ENCODE results near the gene MOV10.
A peak's percentile ranks its signal among the peaks of the same experiment; 100 is the strongest.
"Not testable (repeated sequence)": the region's sequence is repeated elsewhere in the genome, so short reads cannot be mapped to it uniquely, and the experiment has no call there.

MOV10 gene

DNA sequence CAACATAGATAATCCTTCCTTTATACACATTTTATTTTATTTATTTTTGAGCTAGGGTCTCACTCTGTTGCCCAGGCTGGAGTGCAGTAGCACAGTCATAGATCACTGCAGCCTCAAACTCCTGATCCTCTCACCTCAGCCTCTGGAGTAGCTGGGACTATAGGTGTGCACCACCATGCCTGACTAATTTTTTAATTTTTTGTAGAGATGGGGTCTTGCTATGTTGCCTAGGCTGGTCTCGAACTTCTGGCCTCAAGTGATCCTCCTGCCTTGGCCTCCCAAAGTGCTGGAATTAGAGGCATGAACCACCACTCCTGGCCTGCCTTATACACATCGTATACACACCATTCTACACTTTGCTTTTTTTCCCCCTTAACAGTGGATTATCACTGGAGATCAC, 46.8 kb downstream of the MOV10 start:
- H3K36me3 ChIP-seq (ENCODE audit: insufficient read depth, low read length); H3K4me3 ChIP-seq (ENCODE audit: low read depth, low read length); H3K79me2 ChIP-seq (ENCODE audit: control insufficient read depth, insufficient read depth, low read length, unreplicated experiment); H3K27me3 ChIP-seq (ENCODE audit: insufficient read depth, low read length); H2AFZ ChIP-seq (ENCODE audit: low read length, unreplicated experiment); H3K4me1 ChIP-seq (ENCODE audit: control insufficient read depth, insufficient read depth, low read length, unreplicated experiment); H3K27ac ChIP-seq (ENCODE audit: low read depth, low read length): not testable (repeated sequence)

DNA sequence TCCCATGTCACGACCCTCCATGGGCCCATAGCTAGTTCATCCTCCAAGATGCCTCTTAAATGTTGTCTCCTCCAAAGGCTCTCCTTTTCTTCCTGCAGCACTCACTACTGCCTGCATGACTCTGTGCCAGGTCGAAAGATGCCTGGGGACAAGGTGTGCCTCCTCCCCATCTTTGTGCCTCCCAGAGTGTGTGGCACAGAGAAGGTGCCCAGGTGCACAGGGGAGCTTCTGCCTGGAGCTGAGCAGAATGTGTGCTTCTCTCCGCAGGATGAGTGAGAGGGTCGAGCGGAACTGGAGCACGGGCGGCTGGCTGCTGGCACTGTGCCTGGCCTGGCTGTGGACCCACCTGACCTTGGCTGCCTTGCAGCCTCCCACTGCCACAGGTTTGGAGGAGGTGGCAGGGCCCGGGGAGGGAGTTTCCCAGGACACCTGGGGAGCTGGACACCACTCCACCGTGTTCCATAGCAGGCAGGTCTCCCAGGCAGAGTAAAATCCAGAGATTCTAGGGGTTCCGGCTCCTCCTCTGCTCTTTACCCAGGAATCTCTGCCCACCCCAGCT, 47.6 kb downstream of the MOV10 start:
- Histone ChIP-seq H3K4me1 (ENCODE audit: control insufficient read depth, insufficient read depth, low read length, unreplicated experiment) (no peaks in the 10 kb centered on the region), H3K4me3 (ENCODE audit: low read depth, low read length) (no peak overlapping the region), H3K36me3 (ENCODE audit: insufficient read depth, low read length) (no peaks in the 10 kb centered on the region), H3K27me3 (ENCODE audit: insufficient read depth, low read length) (peaks cover 3% of the 10 kb centered on the region; the same call in 1 of the 2 replicates), H3K79me2 (ENCODE audit: control insufficient read depth, insufficient read depth, low read length, unreplicated experiment) (no peaks in the 10 kb centered on the region), H2AFZ (ENCODE audit: low read length, unreplicated experiment) (no peak overlapping the region), H3K27ac (ENCODE audit: low read depth, low read length) (no peak overlapping the region)

DNA sequence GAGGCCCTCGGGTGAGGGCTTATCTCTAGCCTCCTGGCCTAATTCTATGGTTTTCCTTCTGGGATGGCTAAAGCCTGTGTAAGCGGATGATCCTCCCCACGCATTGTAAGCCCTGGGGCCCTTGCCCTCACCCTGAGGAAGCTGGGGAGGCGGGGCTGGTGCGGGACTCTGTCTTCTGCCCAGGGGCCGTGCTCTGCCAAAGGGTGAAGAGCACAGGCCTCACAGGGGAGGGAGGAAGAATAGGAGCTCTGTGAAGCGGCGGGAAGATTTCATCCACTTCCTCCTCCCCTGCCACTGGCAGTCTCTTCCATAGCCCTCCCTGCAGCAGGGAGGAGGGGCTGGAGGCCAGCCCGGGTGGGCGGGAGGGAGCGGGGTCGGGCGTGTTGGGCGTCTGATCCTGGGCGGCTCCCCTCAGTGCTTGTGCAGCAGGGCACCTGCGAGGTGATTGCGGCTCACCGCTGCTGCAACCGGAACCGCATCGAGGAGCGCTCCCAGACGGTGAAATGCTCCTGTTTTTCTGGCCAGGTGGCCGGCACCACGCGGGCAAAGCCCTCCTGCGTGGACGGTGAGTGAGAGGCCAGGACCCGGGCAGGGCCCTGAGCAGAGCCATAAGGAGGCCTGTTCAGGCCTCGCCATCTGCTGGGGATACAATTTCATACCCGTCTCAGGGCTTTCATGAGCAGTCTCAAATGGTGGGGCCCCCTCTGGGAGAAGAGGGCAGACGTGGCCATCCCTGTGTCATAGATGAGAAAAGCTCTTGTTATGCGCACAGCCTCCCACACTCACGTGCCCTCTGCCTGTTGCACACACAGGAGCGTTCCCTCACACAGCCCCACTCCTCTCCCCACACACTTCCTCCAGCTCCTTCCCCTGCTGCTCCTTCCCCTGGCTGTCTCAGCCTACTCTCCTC, 48.4 kb downstream of the MOV10 start:
- Histone ChIP-seq H3K4me1 (ENCODE audit: control insufficient read depth, insufficient read depth, low read length, unreplicated experiment) (peaks cover 4% of the 10 kb centered on the region), H3K36me3 (ENCODE audit: insufficient read depth, low read length) (no peaks in the 10 kb centered on the region), H3K79me2 (ENCODE audit: control insufficient read depth, insufficient read depth, low read length, unreplicated experiment) (no peaks in the 10 kb centered on the region), H2AFZ (ENCODE audit: low read length, unreplicated experiment) (no peak overlapping the region), H3K27me3 (ENCODE audit: insufficient read depth, low read length) (peaks cover 3% of the 10 kb centered on the region; the same call in 1 of the 2 replicates), H3K4me3 (ENCODE audit: low read depth, low read length) (no peak overlapping the region), H3K27ac (ENCODE audit: low read depth, low read length) (no peak overlapping the region)

DNA sequence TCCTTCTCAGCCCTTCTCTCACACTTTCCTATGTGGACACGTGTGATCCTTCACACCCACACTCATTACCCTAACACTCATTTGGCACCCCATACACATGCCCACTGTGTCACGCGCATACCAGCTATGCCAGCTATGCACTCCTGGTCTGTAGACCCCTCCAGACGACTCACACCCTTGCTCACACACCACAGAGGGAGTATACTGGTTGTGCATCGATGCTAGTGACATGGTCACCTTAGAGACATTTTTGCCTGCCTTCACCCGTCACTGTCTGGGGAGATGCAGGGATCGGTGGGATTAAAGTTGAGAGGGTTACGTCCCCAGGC, 49.0 kb downstream of the MOV10 start:
- H3K4me3 ChIP-seq (ENCODE audit: low read depth, low read length): no peak overlapping the region
- no peaks in the 10 kb centered on the region for H3K79me2 ChIP-seq (ENCODE audit: control insufficient read depth, insufficient read depth, low read length, unreplicated experiment)
- H2AFZ ChIP-seq (ENCODE audit: low read length, unreplicated experiment): no peak overlapping the region
- no peak overlapping the region for H3K27ac ChIP-seq (ENCODE audit: low read depth, low read length)
- peaks cover 3% of the 10 kb centered on the region; the same call in 1 of the 2 replicates for H3K27me3 ChIP-seq (ENCODE audit: insufficient read depth, low read length)
- peaks cover 5% of the 10 kb centered on the region for H3K4me1 ChIP-seq (ENCODE audit: control insufficient read depth, insufficient read depth, low read length, unreplicated experiment)
- H3K36me3 ChIP-seq (ENCODE audit: insufficient read depth, low read length): no peaks in the 10 kb centered on the region

DNA sequence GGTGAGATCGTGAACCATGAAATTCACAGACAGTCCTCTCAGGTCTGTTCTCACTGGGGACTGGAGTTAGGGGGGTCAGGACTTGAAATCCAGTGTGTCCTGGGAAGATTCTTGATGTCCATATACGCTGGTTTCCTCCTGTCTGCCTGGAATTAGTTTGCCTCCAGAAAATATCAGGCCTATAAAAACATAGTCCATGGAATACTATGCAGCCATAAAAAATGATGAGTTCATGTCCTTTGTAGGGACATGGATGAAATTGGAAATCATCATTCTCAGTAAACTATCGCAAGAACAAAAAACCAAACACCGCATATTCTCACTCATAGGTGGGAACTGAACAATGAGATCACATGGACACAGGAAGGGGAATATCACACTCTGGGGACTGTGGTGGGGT, 49.8 kb downstream of the MOV10 start:
- not testable (repeated sequence) for H3K4me1 ChIP-seq (ENCODE audit: control insufficient read depth, insufficient read depth, low read length, unreplicated experiment); H3K27me3 ChIP-seq (ENCODE audit: insufficient read depth, low read length); H3K4me3 ChIP-seq (ENCODE audit: low read depth, low read length); H3K79me2 ChIP-seq (ENCODE audit: control insufficient read depth, insufficient read depth, low read length, unreplicated experiment); H3K27ac ChIP-seq (ENCODE audit: low read depth, low read length); H3K36me3 ChIP-seq (ENCODE audit: insufficient read depth, low read length); H2AFZ ChIP-seq (ENCODE audit: low read length, unreplicated experiment)

DNA sequence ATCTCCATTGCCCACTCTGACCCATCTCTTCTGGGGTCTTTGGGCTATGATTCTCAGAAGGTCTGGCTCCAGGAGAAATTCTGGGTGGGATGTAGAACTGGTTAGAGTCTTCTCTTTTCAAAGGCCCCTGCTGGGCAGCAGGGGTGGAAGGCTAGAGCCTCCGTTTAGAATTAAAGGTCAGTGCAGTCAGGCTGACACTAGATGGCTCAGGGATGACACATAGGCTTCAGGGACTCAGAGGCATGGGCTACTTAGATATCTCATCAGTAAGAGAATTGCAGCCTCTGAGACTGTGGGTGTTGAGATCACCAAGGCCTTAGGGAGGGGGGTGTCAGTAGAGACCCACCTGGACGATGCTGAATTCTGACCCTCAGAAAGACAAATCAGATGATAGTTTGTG, 53.3 kb downstream of the MOV10 start:
- no peak overlapping the region for H3K4me3 ChIP-seq (ENCODE audit: low read depth, low read length)
- no peak overlapping the region for H3K27ac ChIP-seq (ENCODE audit: low read depth, low read length)
- no peaks in the 10 kb centered on the region for H3K27me3 ChIP-seq (ENCODE audit: insufficient read depth, low read length)
- H3K36me3 ChIP-seq (ENCODE audit: insufficient read depth, low read length): no peaks in the 10 kb centered on the region
- H3K4me1 ChIP-seq (ENCODE audit: control insufficient read depth, insufficient read depth, low read length, unreplicated experiment): peaks cover 5% of the 10 kb centered on the region
- H3K79me2 ChIP-seq (ENCODE audit: control insufficient read depth, insufficient read depth, low read length, unreplicated experiment): no peaks in the 10 kb centered on the region
- H2AFZ ChIP-seq (ENCODE audit: low read length, unreplicated experiment): no peak overlapping the region

DNA sequence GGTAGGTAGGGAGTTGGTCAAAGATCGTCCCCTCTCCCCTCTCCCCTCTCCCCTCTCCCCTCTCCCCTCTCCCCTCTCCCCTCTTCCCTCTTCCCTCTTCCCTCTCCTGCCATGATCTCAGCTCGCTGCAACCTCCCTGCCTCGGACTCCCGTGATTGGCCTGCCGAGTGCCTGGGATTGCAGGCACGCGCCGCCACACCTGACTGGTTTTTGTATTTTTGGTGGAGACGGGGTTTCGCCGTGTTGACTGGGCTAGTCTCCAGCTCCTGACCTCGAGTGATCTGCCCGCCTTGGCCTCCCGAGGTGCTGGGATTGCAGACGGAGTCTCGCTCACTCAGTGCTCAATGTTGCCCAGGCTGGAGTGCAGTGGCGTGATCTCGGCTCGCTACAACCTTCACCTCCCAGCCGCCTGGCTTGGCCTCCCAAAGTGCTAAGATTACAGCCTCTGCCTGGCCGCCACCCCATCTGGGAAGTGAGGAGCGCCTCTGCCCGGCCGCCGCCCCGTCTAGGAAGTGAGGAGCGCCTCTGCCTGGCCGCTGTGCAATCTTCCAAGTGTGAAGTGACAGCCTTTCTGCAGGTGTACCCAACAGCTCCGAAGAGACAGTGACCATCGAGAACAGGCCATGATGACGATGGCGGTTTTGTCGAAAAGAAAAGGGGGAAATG, 54.0 kb downstream of the MOV10 start:
- H3K36me3 ChIP-seq (ENCODE audit: insufficient read depth, low read length); H2AFZ ChIP-seq (ENCODE audit: low read length, unreplicated experiment); H3K79me2 ChIP-seq (ENCODE audit: control insufficient read depth, insufficient read depth, low read length, unreplicated experiment); H3K4me3 ChIP-seq (ENCODE audit: low read depth, low read length); H3K27me3 ChIP-seq (ENCODE audit: insufficient read depth, low read length); H3K27ac ChIP-seq (ENCODE audit: low read depth, low read length); H3K4me1 ChIP-seq (ENCODE audit: control insufficient read depth, insufficient read depth, low read length, unreplicated experiment): not testable (repeated sequence)

DNA sequence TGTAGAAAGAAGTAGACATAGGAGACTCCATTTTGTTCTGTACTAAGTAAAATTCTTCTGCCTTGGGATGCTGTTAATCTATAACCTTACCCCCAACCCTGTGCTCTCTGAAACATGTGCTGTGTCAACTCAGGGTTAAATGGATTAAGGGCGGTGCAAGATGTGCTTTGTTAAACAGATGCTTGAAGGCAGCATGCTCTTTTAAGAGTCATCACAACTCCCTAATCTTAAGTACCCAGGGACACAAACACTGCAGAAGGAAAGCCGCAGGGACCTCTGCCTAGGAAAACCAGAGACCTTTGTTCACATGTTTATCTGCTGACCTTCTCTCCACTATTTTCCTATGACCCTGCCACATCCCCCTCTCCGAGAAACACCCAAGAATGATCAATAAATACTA, 54.6 kb downstream of the MOV10 start:
- H3K4me1 ChIP-seq (ENCODE audit: control insufficient read depth, insufficient read depth, low read length, unreplicated experiment); H3K4me3 ChIP-seq (ENCODE audit: low read depth, low read length); H3K79me2 ChIP-seq (ENCODE audit: control insufficient read depth, insufficient read depth, low read length, unreplicated experiment); H3K27ac ChIP-seq (ENCODE audit: low read depth, low read length); H3K36me3 ChIP-seq (ENCODE audit: insufficient read depth, low read length); H3K27me3 ChIP-seq (ENCODE audit: insufficient read depth, low read length); H2AFZ ChIP-seq (ENCODE audit: low read length, unreplicated experiment): not testable (repeated sequence)

DNA sequence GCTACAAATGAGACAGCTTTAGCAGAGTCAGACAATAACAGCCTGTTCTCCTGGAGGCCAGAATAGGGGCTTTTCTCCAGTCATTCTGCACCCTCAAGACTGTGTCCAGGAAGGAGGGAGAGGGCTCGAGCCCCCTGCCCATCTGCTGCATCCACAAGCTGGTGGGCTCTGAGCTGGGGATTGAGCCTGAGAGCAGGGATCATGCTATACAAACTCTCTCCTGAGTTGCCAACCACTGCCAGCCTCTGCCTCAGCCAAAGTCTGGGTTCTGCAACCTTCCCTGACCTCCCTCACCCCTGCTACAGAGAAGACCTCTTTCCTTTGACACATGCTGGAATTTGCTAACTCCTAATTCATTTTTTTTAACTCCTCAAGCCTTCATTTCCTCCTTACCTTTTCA, 55.5 kb downstream of the MOV10 start:
- Histone ChIP-seq H3K27me3 (ENCODE audit: insufficient read depth, low read length) (no peaks in the 10 kb centered on the region), H3K79me2 (ENCODE audit: control insufficient read depth, insufficient read depth, low read length, unreplicated experiment) (no peaks in the 10 kb centered on the region), H3K36me3 (ENCODE audit: insufficient read depth, low read length) (no peaks in the 10 kb centered on the region), H3K4me1 (ENCODE audit: control insufficient read depth, insufficient read depth, low read length, unreplicated experiment) (peaks cover 5% of the 10 kb centered on the region), H2AFZ (ENCODE audit: low read length, unreplicated experiment) (no peak overlapping the region), H3K4me3 (ENCODE audit: low read depth, low read length) (no peak overlapping the region), H3K27ac (ENCODE audit: low read depth, low read length) (no peak overlapping the region)

DNA sequence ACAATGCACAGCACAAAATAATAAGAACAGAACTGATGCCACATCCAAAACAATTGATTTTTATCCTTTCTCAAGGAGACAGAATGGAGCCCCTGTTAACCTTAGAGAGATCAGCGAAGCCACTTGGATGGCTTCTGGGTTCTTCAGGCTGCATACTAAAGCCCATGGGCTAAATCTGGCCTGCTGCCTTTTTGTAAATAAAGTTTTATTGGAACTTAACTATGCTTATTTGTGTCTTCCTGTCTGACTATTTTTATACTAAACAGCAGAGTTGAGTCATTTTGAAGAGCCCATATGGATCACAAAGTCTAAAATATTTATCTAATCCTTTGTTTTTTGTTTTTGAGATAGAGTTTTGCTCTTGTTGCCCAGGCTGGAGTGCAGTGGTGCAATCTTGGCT, 57.0 kb downstream of the MOV10 start:
- Histone ChIP-seq H2AFZ (ENCODE audit: low read length, unreplicated experiment) (no peak overlapping the region), H3K36me3 (ENCODE audit: insufficient read depth, low read length) (no peaks in the 10 kb centered on the region), H3K4me3 (ENCODE audit: low read depth, low read length) (no peak overlapping the region), H3K27ac (ENCODE audit: low read depth, low read length) (no peak overlapping the region), H3K79me2 (ENCODE audit: control insufficient read depth, insufficient read depth, low read length, unreplicated experiment) (no peaks in the 10 kb centered on the region), H3K27me3 (ENCODE audit: insufficient read depth, low read length) (no peaks in the 10 kb centered on the region), H3K4me1 (ENCODE audit: control insufficient read depth, insufficient read depth, low read length, unreplicated experiment) (peaks cover 15% of the 10 kb centered on the region)

DNA sequence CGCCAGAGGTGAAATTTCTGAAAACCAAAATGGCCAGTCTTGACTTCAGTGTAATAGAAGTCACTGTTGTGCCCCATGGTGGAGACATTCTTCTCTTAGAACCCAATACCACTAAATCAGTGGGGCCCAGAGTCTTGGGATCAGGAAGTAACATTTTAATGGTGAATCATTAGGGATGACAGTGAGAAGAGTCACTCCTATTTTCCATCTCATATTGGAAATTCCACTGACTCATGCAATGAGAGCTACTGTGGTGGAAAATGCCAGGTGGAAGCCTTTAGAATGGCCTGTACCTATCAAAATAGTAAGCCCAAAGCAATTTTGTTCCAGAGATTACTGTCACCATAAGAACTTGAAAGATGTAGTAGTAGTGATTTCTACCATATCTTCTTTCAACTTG, 61.3 kb downstream of the MOV10 start:
- H3K27ac ChIP-seq (ENCODE audit: low read depth, low read length): peak overlapping the region; percentile 55
- H3K79me2 ChIP-seq (ENCODE audit: control insufficient read depth, insufficient read depth, low read length, unreplicated experiment): no peaks in the 10 kb centered on the region
- H3K36me3 ChIP-seq (ENCODE audit: insufficient read depth, low read length): no peaks in the 10 kb centered on the region

More for the DNA sequence above, 61.3 kb downstream of the MOV10 start:
- Histone ChIP-seq H3K4me3 (ENCODE audit: low read depth, low read length) (no peak overlapping the region), H2AFZ (ENCODE audit: low read length, unreplicated experiment) (no peak overlapping the region), H3K27me3 (ENCODE audit: insufficient read depth, low read length) (no peaks in the 10 kb centered on the region), H3K4me1 (ENCODE audit: control insufficient read depth, insufficient read depth, low read length, unreplicated experiment) (peaks cover 10% of the 10 kb centered on the region)
